Gastroesophageal sphincter (tissue), 4 donors: ENCODE data around the gene CCR9. TPM values are rescaled to one million over a fixed set of nuclear protein-coding genes. Genes with fewer than 3 reads are reported as not detected.

Experiments
- ATAC-seq: fragments of 150-250 bp; one replicate; pipeline ENCODE4 v1.9.1; 2016; ENCODE audit warnings: mild to moderate bottlenecking, moderate library complexity
- H3K27ac ChIP-seq, 4 donors: fragments of 200-600 bp; sonication (generic) in 3 of 4; 1 replicate in 3 of 4; 2 replicates in 1 of 4; pipeline ENCODE4 v1.5.1; 2016 to 2019
- H3K27me3 ChIP-seq: fragments of 200-600 bp; sonication (generic); one replicate; pipeline ENCODE4 v1.5.1; 2019
- H3K36me3 ChIP-seq, 2 donors: fragments of 200-600 bp; sonication (generic); one replicate each; pipeline ENCODE4 v1.5.1; 2019; ENCODE audit warnings: control low read depth in 1 of 2
- H3K4me1 ChIP-seq, 3 donors: fragments of 200-600 bp; sonication (generic); 1 replicate in 2 of 3; 2 replicates in 1 of 3; pipeline ENCODE4 v1.5.1; 2016 to 2019; ENCODE audit warnings: control low read depth in 2 of 3
- H3K4me3 ChIP-seq, 2 donors: fragments of 200-600 bp; sonication (generic); one replicate each; pipeline ENCODE4 v1.5.1; 2019; ENCODE audit warnings: mild to moderate bottlenecking in 1 of 2, moderate library complexity in 1 of 2
- H3K9me3 ChIP-seq, 3 donors: fragments of 200-600 bp; sonication (generic); one replicate each; pipeline ENCODE4 v1.5.1; 2017 to 2019; ENCODE audit warnings: control low read depth in 2 of 3
- CTCF ChIP-seq, 4 experiments: fragments of 200-600 bp in 2 of 4; fragments of 450-650 bp in 2 of 4; sonication (generic) in 1 of 4; IDR thresholded peaks; one replicate each; pipeline ENCODE4 v1.5.1; 2017 to 2019; ENCODE audit warnings: antibody characterized with exemption in 4 of 4, mild to moderate bottlenecking in 2 of 4, moderate library complexity in 2 of 4
- EP300 ChIP-seq: sonication (generic); formaldehyde crosslinking; IDR thresholded peaks from one replicate; pipeline ENCODE4 v1.6.1; 2017; ENCODE audit warnings: antibody characterized with exemption, mild to moderate bottlenecking
- POLR2A ChIP-seq, 2 donors: fragments of 450-650 bp; IDR thresholded peaks; one replicate each; pipeline ENCODE4 v1.6.1; 2017; ENCODE audit warnings: antibody characterized with exemption in 2 of 2, mild to moderate bottlenecking in 2 of 2, moderate library complexity in 1 of 2
- POLR2AphosphoS5 ChIP-seq: sonication (generic); formaldehyde crosslinking; IDR thresholded peaks from one replicate; pipeline ENCODE4 v1.6.1; 2017; ENCODE audit warnings: antibody characterized with exemption
- WGBS, 2 donors: methylation state at CpG; one replicate each; pipeline ENCODE4 v1.1.5; 2018; ENCODE audit warnings: low coverage in 1 of 2; 5-methylcytosine and 5-hydroxymethylcytosine counted together
- total RNA-seq, 4 donors: library from RNA; depleted of rRNA; stranded (reverse); fragments of >200 nt; gene quantifications; one replicate each; pipeline ENCODE4 v1.1.0, GENCODE V29; 2016

CCR9 gene
- total RNA-seq, 4 donors from 2014 or later: not detected

- WGBS, 2 donors: 68 to 90% methylated on average over 2 to 7 of the region's 7 CpGs
Measured at GRCh38 chr3:45858809-45859543, 27.4 kb upstream of the CCR9 start.

DNA sequence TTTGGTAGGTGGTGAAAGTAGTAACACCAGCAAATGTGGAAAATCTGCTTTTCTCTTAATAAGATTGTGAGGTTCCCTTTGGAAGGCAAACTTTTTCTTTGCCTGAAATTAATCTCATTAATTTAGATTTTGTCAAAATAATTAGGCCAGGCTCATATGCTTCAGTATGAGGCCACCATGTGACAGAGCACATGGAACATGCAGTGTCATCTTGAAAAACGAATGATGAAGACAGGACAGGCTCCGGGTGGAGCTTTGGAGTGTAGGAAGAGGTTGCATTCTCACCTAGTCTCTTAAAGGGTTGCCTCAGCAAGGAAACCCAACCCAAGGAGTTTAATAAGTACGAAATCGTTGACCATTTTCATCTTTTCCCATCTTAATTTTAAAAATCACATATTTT is 25.9 kb upstream of the CCR9 start:
- WGBS, 2 donors: 73 to 74% methylated on average over 4 of the region's 4 CpGs
- no peak for ATAC-seq

More at GRCh38 chr3:45858809-45859543, 27.4 kb upstream of the CCR9 start:
- H3K27ac ChIP-seq: no peak overlapping the region
- ATAC-seq: no peak
- no peaks in the 10 kb centered on the region for H3K36me3 ChIP-seq
- H3K27me3 ChIP-seq: no peaks in the 10 kb centered on the region
- H3K4me3 ChIP-seq: no peak overlapping the region
- H3K9me3 ChIP-seq: peaks cover 0 to 9% (median 0%) of the 10 kb centered on the region in 3 donors
- TF ChIP-seq POLR2A (IDR thresholded peaks at IDR 0.05) (no peak), CTCF (IDR thresholded peaks at IDR 0.05) (no peak), EP300 (no peak), POLR2AphosphoS5 (no peak)
- no peaks in the 10 kb centered on the region for H3K4me1 ChIP-seq

DNA sequence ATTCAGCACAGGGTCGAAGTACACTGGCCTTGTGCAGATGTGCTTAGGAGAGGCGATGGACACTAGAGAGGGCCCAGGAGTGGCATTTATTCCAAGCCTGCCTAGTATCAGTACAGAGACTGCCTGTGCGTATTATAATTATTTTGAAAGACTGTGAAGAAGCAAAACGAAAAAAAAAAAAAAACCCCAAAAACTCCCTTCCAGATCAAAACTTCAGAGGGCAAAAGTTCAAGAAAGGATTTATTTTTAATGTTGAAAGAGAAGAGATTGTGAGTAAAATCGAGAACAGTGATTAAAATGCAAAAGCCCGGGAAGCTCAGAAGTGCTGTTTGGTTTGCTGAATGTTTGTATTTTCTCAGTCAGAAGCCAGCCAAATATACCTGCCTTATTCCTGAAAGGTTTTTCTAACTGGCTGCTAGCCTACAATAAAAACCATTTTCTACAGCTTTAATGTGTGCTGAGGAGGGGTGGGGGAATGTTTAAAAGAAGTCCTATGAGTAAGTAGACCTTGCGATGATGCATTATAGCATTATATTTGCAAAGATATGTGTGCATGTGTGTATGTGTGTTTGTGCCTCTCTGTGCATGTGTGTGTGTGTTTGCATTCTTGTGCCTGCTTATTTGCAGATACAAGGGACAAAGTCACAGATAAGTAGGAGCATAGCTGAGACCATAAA is 25.2 kb upstream of the CCR9 start:
- no peak overlapping the region for H3K27ac ChIP-seq
- H3K9me3 ChIP-seq: peaks cover 0 to 9% (median 0%) of the 10 kb centered on the region in 3 donors
- 54 to 65% methylated on average over 7 of the region's 7 CpGs for WGBS, 2 donors
- ATAC-seq: no peak
- TF ChIP-seq CTCF (IDR thresholded peaks at IDR 0.05) (no peak), POLR2A (IDR thresholded peaks at IDR 0.05) (no peak), EP300 (no peak), POLR2AphosphoS5 (no peak)
- no peaks in the 10 kb centered on the region for H3K36me3 ChIP-seq
- no peaks in the 10 kb centered on the region for H3K27me3 ChIP-seq
- no peak overlapping the region for H3K4me3 ChIP-seq
- no peaks in the 10 kb centered on the region for H3K4me1 ChIP-seq

More for the DNA sequence above, 25.9 kb upstream of the CCR9 start:
- Histone ChIP-seq H3K36me3 (no peaks in the 10 kb centered on the region), H3K4me3 (no peak overlapping the region), H3K27ac (no peak overlapping the region), H3K9me3 (peaks cover 0 to 9% (median 0%) of the 10 kb centered on the region in 3 donors), H3K27me3 (no peaks in the 10 kb centered on the region), H3K4me1 (no peaks in the 10 kb centered on the region)
- TF ChIP-seq POLR2A (IDR thresholded peaks at IDR 0.05) (no peak), POLR2AphosphoS5 (no peak), EP300 (no peak), CTCF (IDR thresholded peaks at IDR 0.05) (no peak)

DNA sequence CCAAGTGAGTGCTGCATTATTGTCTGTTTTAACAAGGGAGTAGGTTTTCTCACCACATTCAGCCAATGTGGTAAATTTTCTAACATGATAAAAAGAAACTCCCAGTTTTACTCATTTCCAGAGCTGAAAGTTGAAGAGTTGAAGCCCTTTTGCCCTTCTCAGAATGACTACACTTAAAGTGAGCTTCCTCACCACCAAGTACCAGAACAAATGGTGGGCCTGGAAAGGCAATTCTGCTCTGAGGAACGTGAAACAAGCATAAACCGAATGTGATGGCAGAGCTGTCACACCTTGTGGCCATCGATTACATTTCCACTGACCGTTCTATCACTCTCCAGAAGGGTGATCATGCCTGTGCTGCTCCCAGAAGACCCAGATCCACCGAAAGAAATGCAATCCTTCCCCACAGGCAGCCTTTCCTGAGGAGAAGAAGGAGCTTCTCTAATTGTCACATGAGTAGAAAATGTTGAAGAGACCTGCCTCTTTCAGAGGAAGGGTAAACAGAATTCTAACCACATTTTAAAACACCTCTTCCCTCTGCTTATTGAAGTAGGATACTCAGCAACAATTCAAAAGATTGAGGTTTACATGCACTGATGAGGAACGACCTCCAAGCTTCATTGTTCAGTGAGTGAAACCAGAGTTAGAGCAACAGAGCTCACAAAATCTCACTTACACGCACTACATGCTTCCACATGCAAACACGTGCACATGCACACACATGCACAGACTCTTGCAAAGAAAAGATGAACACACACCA is 21.4 kb upstream of the CCR9 start:
- Histone ChIP-seq H3K9me3 (peaks cover 0 to 9% (median 0%) of the 10 kb centered on the region in 3 donors), H3K27ac (no peak overlapping the region), H3K27me3 (no peaks in the 10 kb centered on the region), H3K36me3 (no peaks in the 10 kb centered on the region), H3K4me1 (no peaks in the 10 kb centered on the region), H3K4me3 (no peak overlapping the region)
- TF ChIP-seq POLR2A (IDR thresholded peaks at IDR 0.05) (no peak), CTCF (IDR thresholded peaks at IDR 0.05) (no peak), EP300 (no peak), POLR2AphosphoS5 (no peak)
- 79 to 83% methylated on average over 1 to 6 of the region's 8 CpGs for WGBS, 2 donors
- no peak for ATAC-seq
